H9 (cell line): ENCODE data around the gene NPBWR2. TPM values are rescaled to one million over a fixed set of nuclear protein-coding genes. Genes with fewer than 3 reads are reported as not detected.

Experiments used
- DNase-seq: peaks from one replicate; pipeline ENCODE4 v3.0.0-alpha.2; 2017
- H2AFZ ChIP-seq: one replicate; pipeline ENCODE4 v1.6.1; 2013; ENCODE audit warnings: mild to moderate bottlenecking, low read length, control low read depth, moderate library complexity
- H2AK5ac ChIP-seq: 2 replicates; pipeline ENCODE4 v1.6.1; 2013; ENCODE audit warnings: low read length, control low read depth, mixed read lengths; ENCODE audit not compliant: insufficient read length
- H2BK120ac ChIP-seq: one replicate; pipeline ENCODE4 v1.6.1; 2013; ENCODE audit warnings: low read depth, mild to moderate bottlenecking, low read length, control low read depth, inconsistent platforms; ENCODE audit not compliant: poor library complexity, severe bottlenecking
- H2BK12ac ChIP-seq: 2 replicates; pipeline ENCODE4 v1.6.1; 2013; ENCODE audit warnings: low read length, control low read depth, mixed read lengths, low read depth; ENCODE audit not compliant: insufficient read length
- H2BK15ac ChIP-seq: 2 replicates; pipeline ENCODE4 v1.6.1; 2013; ENCODE audit warnings: low read depth, low read length, control low read depth
- H2BK20ac ChIP-seq: one replicate; pipeline ENCODE4 v1.6.1; 2013; ENCODE audit warnings: low read depth, mild to moderate bottlenecking, low read length, control low read depth, inconsistent platforms; ENCODE audit not compliant: poor library complexity, severe bottlenecking
- H2BK5ac ChIP-seq: 2 replicates; pipeline ENCODE4 v1.6.1; 2013; ENCODE audit warnings: low read length, control low read depth, mixed read lengths; ENCODE audit not compliant: insufficient read length
- H3K14ac ChIP-seq: 2 replicates; pipeline ENCODE4 v1.6.1; 2013; ENCODE audit warnings: low read length, control low read depth; ENCODE audit not compliant: insufficient read depth
- H3K18ac ChIP-seq: 2 replicates; pipeline ENCODE4 v1.6.1; 2013; ENCODE audit warnings: low read depth, mild to moderate bottlenecking, mixed read lengths, low read length, control low read depth; ENCODE audit not compliant: insufficient read length
- H3K23ac ChIP-seq: 2 replicates; pipeline ENCODE4 v1.6.1; 2013; ENCODE audit warnings: low read length, control low read depth, mixed read lengths, low read depth; ENCODE audit not compliant: insufficient read length
- H3K23me2 ChIP-seq: 2 replicates; pipeline ENCODE4 v1.6.1; 2013; ENCODE audit warnings: low read depth, mild to moderate bottlenecking, mixed read lengths, low read length, control low read depth; ENCODE audit not compliant: insufficient read length, poor library complexity, severe bottlenecking
- H3K27ac ChIP-seq: 2 replicates; pipeline ENCODE4 v1.5.1; 2013; ENCODE audit warnings: low read length, control low read depth, mixed read lengths, low read depth; ENCODE audit not compliant: insufficient read length
- H3K27me3 ChIP-seq: 2 replicates; pipeline ENCODE4 v1.6.1; 2013; ENCODE audit warnings: low read length, control low read depth, inconsistent platforms; ENCODE audit not compliant: insufficient read depth
- H3K4ac ChIP-seq: 2 replicates; pipeline ENCODE4 v1.6.1; 2013; ENCODE audit warnings: low read depth, mild to moderate bottlenecking, control low read depth, inconsistent platforms, low read length, moderate library complexity
- H3K4me1 ChIP-seq: 2 replicates; pipeline ENCODE4 v1.6.1; 2013; ENCODE audit warnings: low read length, control low read depth, inconsistent platforms; ENCODE audit not compliant: insufficient read depth
- H3K4me2 ChIP-seq: 2 replicates; pipeline ENCODE4 v1.6.1; 2013; ENCODE audit warnings: low read length, control low read depth, mixed read lengths; ENCODE audit not compliant: insufficient read length, insufficient read depth
- H3K56ac ChIP-seq: 2 replicates; pipeline ENCODE4 v1.6.1; 2013; ENCODE audit warnings: low read depth, mild to moderate bottlenecking, mixed read lengths, low read length, control low read depth; ENCODE audit not compliant: insufficient read length
- H3K79me1 ChIP-seq: 2 replicates; pipeline ENCODE4 v1.6.1; 2013; ENCODE audit warnings: low read depth, mild to moderate bottlenecking, moderate library complexity, low read length, control low read depth, inconsistent platforms; ENCODE audit not compliant: insufficient read depth, poor library complexity, severe bottlenecking
- H3K79me2 ChIP-seq: 2 replicates; pipeline ENCODE4 v1.6.1; 2013; ENCODE audit warnings: low read length, control low read depth, inconsistent platforms; ENCODE audit not compliant: insufficient read depth
- H3K9ac ChIP-seq: 2 replicates; pipeline ENCODE4 v1.6.1; 2013; ENCODE audit warnings: low read length, control low read depth, mixed read lengths; ENCODE audit not compliant: insufficient read length; ENCODE audit errors: extremely low read depth
- H3K9me3 ChIP-seq: one replicate; pipeline ENCODE4 v1.6.1; 2013; ENCODE audit warnings: low read depth, low read length, inconsistent platforms; ENCODE audit not compliant: control insufficient read depth
- H3T11ph ChIP-seq: one replicate; pipeline ENCODE4 v1.6.1; 2013; ENCODE audit warnings: mild to moderate bottlenecking, low read length, control low read depth, inconsistent platforms
- H4K20me1 ChIP-seq: one replicate; pipeline ENCODE4 v1.6.1; 2013; ENCODE audit not compliant: control insufficient read depth, insufficient read length, insufficient read depth
- H4K5ac ChIP-seq: 2 replicates; pipeline ENCODE4 v1.6.1; 2013; ENCODE audit warnings: low read depth, mild to moderate bottlenecking, mixed read lengths, low read length, control low read depth; ENCODE audit not compliant: insufficient read length
- H4K8ac ChIP-seq: replicated peaks from 2 replicates; pipeline ENCODE4 v1.6.1; 2013; ENCODE audit warnings: low read length, control low read depth, mixed read lengths, low read depth; ENCODE audit not compliant: insufficient read length
- H4K91ac ChIP-seq: 2 replicates; pipeline ENCODE4 v1.6.1; 2013; ENCODE audit warnings: low read depth, mild to moderate bottlenecking, moderate library complexity, mixed read lengths, low read length, control low read depth; ENCODE audit not compliant: insufficient read length
- H3K27ac Mint-ChIP-seq, 3 experiments: 2 replicates in 2 of 3; 3 replicates in 1 of 3; pipeline ENCODE4 v1.8.0; 2020 to 2021; ENCODE audit warnings: mixed read lengths in 3 of 3, mild to moderate bottlenecking in 1 of 3, moderate library complexity in 1 of 3
- H3K27me3 Mint-ChIP-seq: 2 replicates; pipeline ENCODE4 v1.8.0; 2021; ENCODE audit warnings: low read depth, mild to moderate bottlenecking, moderate library complexity, mixed read lengths
- H3K36me3 Mint-ChIP-seq, 3 experiments: 2 replicates in 2 of 3; 3 replicates in 1 of 3; pipeline ENCODE4 v1.8.0; 2020 to 2021; ENCODE audit warnings: low read depth in 3 of 3, mixed read lengths in 3 of 3; ENCODE audit not compliant: insufficient read depth in 1 of 3
- H3K4me1 Mint-ChIP-seq, 2 experiments: 2 replicates each; pipeline ENCODE4 v1.8.0; 2020; ENCODE audit warnings: mixed read lengths in 2 of 2
- H3K4me3 Mint-ChIP-seq, 2 experiments: 2 replicates in 1 of 2; 3 replicates in 1 of 2; pipeline ENCODE4 v1.8.0; 2020 to 2021; ENCODE audit warnings: mild to moderate bottlenecking in 2 of 2, mixed read lengths in 2 of 2, moderate library complexity in 1 of 2
- H3K9me3 Mint-ChIP-seq, 2 experiments: 2 replicates in 1 of 2; 3 replicates in 1 of 2; pipeline ENCODE4 v1.8.0; 2020; ENCODE audit warnings: mild to moderate bottlenecking in 2 of 2, mixed read lengths in 2 of 2, moderate library complexity in 1 of 2
- CTCF ChIP-seq: fragments of 200-600 bp; sonication (generic); conservative IDR thresholded peaks from 3 replicates; pipeline ENCODE4 v1.8.0; 2021; ENCODE audit warnings: antibody characterized with exemption, mild to moderate bottlenecking
- WGBS: extraction: QIAGEN DNeasy Blood & Tissue Kit; methylation state at CpG from one replicate; pipeline ENCODE4 v1.1.7; 2013; ENCODE audit warnings: missing lambda C conversion rate, low lambda C conversion rate, mixed read lengths; ENCODE audit not compliant: insufficient read length; ENCODE audit errors: extremely low coverage; 5-methylcytosine and 5-hydroxymethylcytosine counted together
- total RNA-seq: library from RNA; stranded (reverse); gene quantifications from 2 replicates; pipeline ENCODE4 v1.2.1, GENCODE V29; 2021

The NPBWR2 gene
- total RNA-seq, 1 experiment from 2014 or later: not detected

- no peak overlapping the region for H4K91ac ChIP-seq
- peaks cover 9 to 10% of the 10 kb centered on the region in 2 experiments; a peak in 3 of 4 replicates for H3K4me1 Mint-ChIP-seq
- H3K23ac ChIP-seq: no peak overlapping the region
- no peak overlapping the region for H3T11ph ChIP-seq
- no peak overlapping the region for H3K18ac ChIP-seq
- H3K4me1 ChIP-seq: no peaks in the 10 kb centered on the region
- H3K9me3 ChIP-seq: no peaks in the 10 kb centered on the region
- TF ChIP-seq CTCF: no peak
- H3K9ac ChIP-seq: no peak overlapping the region
- H3K27ac Mint-ChIP-seq: no peak overlapping the region
- no peak for DNase-seq
- H3K4me2 ChIP-seq: no peak overlapping the region
- H3K56ac ChIP-seq: no peak overlapping the region
- peaks cover 3% of the 10 kb centered on the region; the same call in 1 of the 2 replicates for H3K27me3 ChIP-seq
- no peak overlapping the region for H2BK120ac ChIP-seq
- H3K79me2 ChIP-seq: no peaks in the 10 kb centered on the region
- no peak overlapping the region for H2AK5ac ChIP-seq
- no peak overlapping the region for H4K8ac ChIP-seq
- H3K27ac ChIP-seq: no peak overlapping the region
- no peaks in the 10 kb centered on the region for H4K20me1 ChIP-seq
- no peak overlapping the region for H2BK5ac ChIP-seq
- peaks cover 46% of the 10 kb centered on the region for H3K27me3 Mint-ChIP-seq
- no peak overlapping the region for H3K4me3 Mint-ChIP-seq
- WGBS: no CpG with 5 or more reads among the region's 21 CpGs
- no peak overlapping the region for H3K4ac ChIP-seq
- H3K36me3 Mint-ChIP-seq: peaks cover 2 to 5% (median 2%) of the 10 kb centered on the region in 3 experiments; a peak in 5 of 7 replicates
- H3K23me2 ChIP-seq: no peaks in the 10 kb centered on the region
- no peaks in the 10 kb centered on the region for H3K79me1 ChIP-seq
- H2BK12ac ChIP-seq: no peak overlapping the region
- H2BK15ac ChIP-seq: no peak overlapping the region
- no peak overlapping the region for H2BK20ac ChIP-seq
- H4K5ac ChIP-seq: no peak overlapping the region
- H3K14ac ChIP-seq: no peak overlapping the region
- H3K9me3 Mint-ChIP-seq: peaks cover 5% of the 10 kb centered on the region in 2 experiments
- no peak overlapping the region for H2AFZ ChIP-seq
These were observed 8.1 kb downstream of the NPBWR2 start for GRCh38 chr20:64099086-64099786.
